GM21576 (cell line): ENCODE results near the gene CAMTA1.

ENCODE experiments used
- ATAC-seq: cut with Tn5 transposase; IDR thresholded peaks from one replicate; pipeline ENCODE4 v1.9.1; 2021; ENCODE audit warnings: mild to moderate bottlenecking, moderate library complexity; ENCODE audit not compliant: unreplicated experiment

Gene CAMTA1

GRCh38 chr1:7015022-7015421 is 229.8 kb downstream of the CAMTA1 start:
- no peak for ATAC-seq

GRCh38 chr1:7018351-7018750 is 233.1 kb downstream of the CAMTA1 start:
- no peak for ATAC-seq

- ATAC-seq = no peak
These were observed 233.6 kb downstream of the CAMTA1 start for GRCh38 chr1:7018826-7019225.

GRCh38 chr1:7019510-7019909 is 234.3 kb downstream of the CAMTA1 start:
- ATAC-seq = no peak

GRCh38 chr1:7022058-7022457 is 236.8 kb downstream of the CAMTA1 start:
- no peak for ATAC-seq

- ATAC-seq = no peak
These were observed 239.8 kb downstream of the CAMTA1 start for GRCh38 chr1:7025013-7025412.

GRCh38 chr1:7026169-7026568 is 240.9 kb downstream of the CAMTA1 start:
- ATAC-seq = no peak

GRCh38 chr1:7032992-7033391 is 247.7 kb downstream of the CAMTA1 start:
- ATAC-seq = no peak

GRCh38 chr1:7036386-7036785 is 251.1 kb downstream of the CAMTA1 start:
- no peak for ATAC-seq

GRCh38 chr1:7039590-7040220 is 254.5 kb downstream of the CAMTA1 start:
- ATAC-seq = no peak

- ATAC-seq = no peak
These were observed 255.9 kb downstream of the CAMTA1 start for GRCh38 chr1:7040969-7041695.

GRCh38 chr1:7042322-7043190 is 257.3 kb downstream of the CAMTA1 start:
- no peak for ATAC-seq

- ATAC-seq = no peak
These were observed 257.9 kb downstream of the CAMTA1 start for GRCh38 chr1:7043191-7043549.

GRCh38 chr1:7043719-7044535 is 258.7 kb downstream of the CAMTA1 start:
- no peak for ATAC-seq

- no peak for ATAC-seq
These were observed 260.6 kb downstream of the CAMTA1 start for GRCh38 chr1:7045897-7046296.

- no peak for ATAC-seq
These were observed 261.1 kb downstream of the CAMTA1 start for GRCh38 chr1:7046314-7046713.

- no peak for ATAC-seq
These were observed 261.6 kb downstream of the CAMTA1 start for GRCh38 chr1:7046891-7047290.

GRCh38 chr1:7047866-7048265 is 262.6 kb downstream of the CAMTA1 start:
- ATAC-seq = no peak

- no peak for ATAC-seq
These were observed 263.1 kb downstream of the CAMTA1 start for GRCh38 chr1:7048395-7048794.

GRCh38 chr1:7049913-7050625 is 264.8 kb downstream of the CAMTA1 start:
- ATAC-seq = no peak
